IPS-20b (cell line): ENCODE data around the gene JDP2.

ENCODE experiments used
- H3K27ac ChIP-seq: one replicate; pipeline ENCODE4 v1.5.1; 2013; ENCODE audit warnings: low read length
- H3K27me3 ChIP-seq: 2 replicates; pipeline ENCODE4 v1.6.1; 2013; ENCODE audit warnings: mild to moderate bottlenecking, low read length, inconsistent platforms; ENCODE audit not compliant: insufficient read depth
- H3K36me3 ChIP-seq: 2 replicates; pipeline ENCODE4 v1.6.1; 2013; ENCODE audit warnings: low read depth, mild to moderate bottlenecking, inconsistent platforms, low read length, moderate library complexity; ENCODE audit not compliant: insufficient read depth
- H3K4me1 ChIP-seq: 2 replicates; pipeline ENCODE4 v1.6.1; 2013; ENCODE audit warnings: mild to moderate bottlenecking, control low read depth, inconsistent platforms, low read length, moderate library complexity; ENCODE audit not compliant: insufficient read depth
- H3K4me3 ChIP-seq: 2 replicates; pipeline ENCODE4 v1.5.1; 2013; ENCODE audit warnings: mild to moderate bottlenecking, low read length, inconsistent platforms
- H3K9ac ChIP-seq: 2 replicates; pipeline ENCODE4 v1.6.1; 2013; ENCODE audit warnings: low read depth, mild to moderate bottlenecking, inconsistent platforms, low read length, moderate library complexity
- H3K9me3 ChIP-seq: 2 replicates; pipeline ENCODE4 v1.6.1; 2013; ENCODE audit warnings: mild to moderate bottlenecking, low read depth, low read length, inconsistent platforms; ENCODE audit not compliant: insufficient read depth

JDP2 gene

GRCh38 chr14:75393794-75394193 lies 34.0 kb upstream of the JDP2 start:
- no peaks in the 10 kb centered on the region; the same call in 1 of the 2 replicates for H3K4me1 ChIP-seq
- H3K4me3 ChIP-seq: no peak overlapping the region
- H3K27me3 ChIP-seq: no peaks in the 10 kb centered on the region
- no peak overlapping the region for H3K27ac ChIP-seq
- no peaks in the 10 kb centered on the region for H3K36me3 ChIP-seq
- peaks cover 5% of the 10 kb centered on the region; the same call in 1 of the 2 replicates for H3K9me3 ChIP-seq
- no peak overlapping the region for H3K9ac ChIP-seq

GRCh38 chr14:75395862-75396261 lies 32.0 kb upstream of the JDP2 start:
- no peak overlapping the region for H3K4me3 ChIP-seq
- no peaks in the 10 kb centered on the region for H3K36me3 ChIP-seq
- H3K27me3 ChIP-seq: no peaks in the 10 kb centered on the region
- H3K9me3 ChIP-seq: peaks cover 5% of the 10 kb centered on the region; the same call in 1 of the 2 replicates
- no peaks in the 10 kb centered on the region; the same call in 1 of the 2 replicates for H3K4me1 ChIP-seq
- no peak overlapping the region for H3K9ac ChIP-seq
- H3K27ac ChIP-seq: no peak overlapping the region

GRCh38 chr14:75399321-75399720 lies 28.5 kb upstream of the JDP2 start:
- Histone ChIP-seq H3K4me1 (no peaks in the 10 kb centered on the region; the same call in 1 of the 2 replicates), H3K9ac (no peak overlapping the region), H3K9me3 (peaks cover 5% of the 10 kb centered on the region; the same call in 1 of the 2 replicates), H3K27ac (no peak overlapping the region), H3K4me3 (no peak overlapping the region), H3K36me3 (no peaks in the 10 kb centered on the region), H3K27me3 (no peaks in the 10 kb centered on the region)

- Histone ChIP-seq H3K36me3 (no peaks in the 10 kb centered on the region), H3K4me3 (no peak overlapping the region), H3K9me3 (peaks cover 5% of the 10 kb centered on the region; the same call in 1 of the 2 replicates), H3K27me3 (no peaks in the 10 kb centered on the region), H3K4me1 (no peaks in the 10 kb centered on the region; the same call in 1 of the 2 replicates), H3K27ac (no peak overlapping the region), H3K9ac (no peak overlapping the region)
These were observed 27.7 kb upstream of the JDP2 start for GRCh38 chr14:75399843-75400775.

- peaks cover 5% of the 10 kb centered on the region; the same call in 1 of the 2 replicates for H3K9me3 ChIP-seq
- H3K4me3 ChIP-seq: no peak overlapping the region
- H3K4me1 ChIP-seq: no peaks in the 10 kb centered on the region; the same call in 1 of the 2 replicates
- H3K27ac ChIP-seq: no peak overlapping the region
- H3K9ac ChIP-seq: peak overlapping the region; percentile 47; the same call in 1 of the 2 replicates
- no peaks in the 10 kb centered on the region for H3K36me3 ChIP-seq
- no peaks in the 10 kb centered on the region for H3K27me3 ChIP-seq
These were observed 26.5 kb upstream of the JDP2 start for GRCh38 chr14:75401361-75401760.

GRCh38 chr14:75402867-75403413 lies 24.9 kb upstream of the JDP2 start:
- H3K4me3 ChIP-seq: no peak overlapping the region
- H3K4me1 ChIP-seq: no peaks in the 10 kb centered on the region; the same call in 1 of the 2 replicates
- no peaks in the 10 kb centered on the region for H3K36me3 ChIP-seq
- H3K27me3 ChIP-seq: no peaks in the 10 kb centered on the region
- peaks cover 5% of the 10 kb centered on the region; the same call in 1 of the 2 replicates for H3K9me3 ChIP-seq
- no peak overlapping the region for H3K27ac ChIP-seq
- H3K9ac ChIP-seq: no peak overlapping the region

GRCh38 chr14:75404847-75405246 lies 23.0 kb upstream of the JDP2 start:
- Histone ChIP-seq H3K4me3 (no peak overlapping the region), H3K9ac (no peak overlapping the region), H3K9me3 (no peaks in the 10 kb centered on the region), H3K27ac (no peak overlapping the region), H3K4me1 (no peaks in the 10 kb centered on the region; the same call in 1 of the 2 replicates), H3K36me3 (no peaks in the 10 kb centered on the region), H3K27me3 (no peaks in the 10 kb centered on the region)

- Histone ChIP-seq H3K27me3 (no peaks in the 10 kb centered on the region), H3K9me3 (no peaks in the 10 kb centered on the region), H3K9ac (no peak overlapping the region), H3K4me3 (no peak overlapping the region), H3K27ac (no peak overlapping the region), H3K36me3 (no peaks in the 10 kb centered on the region), H3K4me1 (peaks cover 8% of the 10 kb centered on the region; the same call in 1 of the 2 replicates)
These were observed 21.7 kb upstream of the JDP2 start for GRCh38 chr14:75406102-75406501.

GRCh38 chr14:75406856-75407255 lies 21.0 kb upstream of the JDP2 start:
- H3K36me3 ChIP-seq: no peaks in the 10 kb centered on the region
- no peak overlapping the region for H3K4me3 ChIP-seq
- no peak overlapping the region for H3K9ac ChIP-seq
- H3K27ac ChIP-seq: no peak overlapping the region
- H3K9me3 ChIP-seq: no peaks in the 10 kb centered on the region
- peaks cover 9% of the 10 kb centered on the region; the same call in 1 of the 2 replicates for H3K4me1 ChIP-seq
- no peaks in the 10 kb centered on the region for H3K27me3 ChIP-seq

- H3K4me3 ChIP-seq: no peak overlapping the region
- H3K9ac ChIP-seq: no peak overlapping the region
- no peak overlapping the region for H3K27ac ChIP-seq
- no peaks in the 10 kb centered on the region for H3K36me3 ChIP-seq
- H3K9me3 ChIP-seq: no peaks in the 10 kb centered on the region; the same call in 1 of the 2 replicates
- peaks cover 9% of the 10 kb centered on the region; the same call in 1 of the 2 replicates for H3K4me1 ChIP-seq
- no peaks in the 10 kb centered on the region for H3K27me3 ChIP-seq
These were observed 18.3 kb upstream of the JDP2 start for GRCh38 chr14:75409316-75410205.

- H3K27me3 ChIP-seq: no peaks in the 10 kb centered on the region
- H3K4me1 ChIP-seq: peaks cover 9% of the 10 kb centered on the region; the same call in 1 of the 2 replicates
- no peaks in the 10 kb centered on the region for H3K36me3 ChIP-seq
- no peak overlapping the region for H3K4me3 ChIP-seq
- H3K9me3 ChIP-seq: no peaks in the 10 kb centered on the region; the same call in 1 of the 2 replicates
- H3K27ac ChIP-seq: peak overlapping the region; percentile 11
- no peak overlapping the region for H3K9ac ChIP-seq
These were observed 16.6 kb upstream of the JDP2 start for GRCh38 chr14:75411214-75411540.
